AG04449 (cell line): ENCODE measurements around the gene ZFP3.
"Not testable (repeated sequence)": the region's sequence is repeated elsewhere in the genome, so short reads cannot be mapped to it uniquely, and the experiment has no call there.

Source experiments
- CTCF ChIA-PET: fragments of 350-600 bp; formaldehyde crosslinking; extraction: SDS; loops from one replicate; lab custom pipeline; 2021; ENCODE audit warnings: antibody characterized with exemption; lab: Yijun Ruan, JAX
- POLR2A ChIA-PET: fragments of 400-600, 350-600 bp; formaldehyde crosslinking; extraction: SDS; loops from one replicate; lab custom pipeline; 2020; ENCODE audit warnings: antibody characterized with exemption, inconsistent platforms; lab: Yijun Ruan, JAX
- DNase-seq: peaks from one replicate; pipeline ENCODE4 v3.0.0-alpha.2; 2010; ENCODE audit warnings: low read depth, low spot score
- H3K4me3 ChIP-seq: 2 replicates; pipeline ENCODE4 v1.5.1; 2011; ENCODE audit warnings: low read depth, mild to moderate bottlenecking, control low read depth, low read length
- CTCF ChIP-seq: IDR thresholded peaks from one replicate; pipeline ENCODE4 v1.5.1; 2011; ENCODE audit warnings: mild to moderate bottlenecking, moderate library complexity, low read length, control low read depth, inconsistent platforms; ENCODE audit not compliant: insufficient read depth; ENCODE audit errors: missing control alignments

ZFP3 gene

GRCh38 chr17:5115673-5116651 lies 37.7 kb downstream of the ZFP3 start, which contains the start of gene USP6:
Gene USP6, plus strand, starts transcription at chr17:5116032. Its CDS starts 14,336 bp downstream, at chr17:5130368.
- ChIA-PET POLR2A (no interaction called here), CTCF (no interaction called here)
- H3K4me3 ChIP-seq, result no peak within 1 kb of the TSS
- TF ChIP-seq CTCF, result no peak
- no peak for DNase-seq

- ChIA-PET CTCF (interaction anchor here (1.1 kb wide), 1 partner anchor 79 kb away, joined by 5 read pairs; no protein-coding TSS in a partner anchor), POLR2A (no interaction called here)
- H3K4me3 ChIP-seq, result no peak overlapping the region
- no peak for DNase-seq
- TF ChIP-seq CTCF, result no peak
These were observed 40.0 kb downstream of the ZFP3 start for GRCh38 chr17:5118219-5118618.

DNA sequence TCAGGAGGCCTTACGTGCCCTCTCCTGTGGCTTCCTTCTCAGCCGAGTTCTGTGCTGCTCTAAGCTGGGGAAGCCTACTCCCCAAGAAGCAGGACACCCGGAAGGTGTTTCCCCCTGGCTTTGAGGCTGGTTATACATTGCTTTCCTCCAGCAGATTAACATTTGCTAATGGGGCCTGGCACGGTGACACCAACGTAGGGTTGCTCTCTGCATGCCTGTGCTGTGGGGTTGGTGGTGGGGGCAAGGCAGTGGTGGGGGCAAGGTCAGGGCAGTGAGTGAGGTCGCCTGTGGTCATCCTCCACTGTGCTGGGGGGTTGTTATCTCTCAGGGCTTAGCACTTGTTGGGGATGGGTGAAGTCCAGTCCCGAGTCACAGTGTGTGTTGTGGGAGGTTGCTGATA lies 41.8 kb downstream of the ZFP3 start:
- no peak for DNase-seq
- POLR2A ChIA-PET, result no interaction called here
- H3K4me3 ChIP-seq, result no peak overlapping the region
- no peak for TF ChIP-seq CTCF
- CTCF ChIA-PET, result no interaction called here

DNA sequence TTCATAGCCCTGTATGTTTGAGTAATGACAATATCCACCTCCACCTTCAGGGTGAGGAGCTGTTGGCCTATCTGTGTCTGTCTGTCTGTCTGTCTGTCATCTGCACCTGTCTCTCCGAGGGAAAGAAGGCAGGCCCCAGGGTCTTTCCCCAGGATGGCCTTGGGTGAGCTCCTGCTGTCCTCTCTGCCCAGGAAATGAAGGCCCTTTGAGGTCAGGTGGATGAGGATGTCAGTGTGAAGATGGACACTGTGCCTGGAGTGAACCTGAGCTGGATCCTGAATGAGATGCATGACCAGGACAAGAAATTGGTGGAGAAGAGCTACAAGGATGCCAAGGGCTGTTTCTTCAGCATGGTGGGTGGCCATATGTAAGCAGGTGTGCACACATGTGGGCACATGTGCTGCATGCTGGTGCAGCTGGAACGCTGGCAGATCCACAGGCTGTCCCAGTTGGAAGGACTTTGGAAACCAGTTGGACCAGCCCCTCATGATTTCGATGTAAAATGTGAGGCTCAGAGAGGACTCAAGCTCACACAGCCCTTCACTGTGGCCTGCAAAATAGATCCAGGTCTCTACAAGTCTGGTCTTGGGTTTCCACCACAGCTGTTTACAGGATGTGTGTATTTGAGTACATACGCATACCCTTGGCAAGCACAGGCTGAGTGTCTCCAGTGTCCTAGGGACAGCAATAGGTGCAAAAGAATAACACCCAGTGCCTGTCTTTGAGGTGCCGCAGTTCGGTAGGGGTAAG lies 42.3 kb downstream of the ZFP3 start:
- POLR2A ChIA-PET, DNase-seq, CTCF ChIA-PET, H3K4me3 ChIP-seq: not testable (repeated sequence)

GRCh38 chr17:5121186-5121841 lies 43.0 kb downstream of the ZFP3 start:
- H3K4me3 ChIP-seq, result no peak overlapping the region
- ChIA-PET POLR2A (interaction anchor here (0.7 kb wide), 1 partner anchor 443 kb away, joined by 3 read pairs; no protein-coding TSS in a partner anchor), CTCF (no interaction called here)
- TF ChIP-seq CTCF, result no peak
- DNase-seq, result no peak

GRCh38 chr17:5122056-5122455 lies 43.8 kb downstream of the ZFP3 start:
- peak overlapping the region; percentile 52; the same call in 1 of the 2 replicates for H3K4me3 ChIP-seq
- not testable (repeated sequence) for DNase-seq
- CTCF ChIA-PET, result interaction anchor here (0.8 kb wide), 1 partner anchor 317 kb away, joined by 3 read pairs; the partner anchor contains the start of gene C1QBP
- POLR2A ChIA-PET, result interaction anchor here (0.7 kb wide), 2 partner anchors 8 to 442 kb away, joined by 3 to 4 read pairs; no protein-coding TSS in a partner anchor
